Glutamatergic neuron (in vitro differentiated cells): ENCODE measurements around the gene LZTS3. TPM values are rescaled to one million over a fixed set of nuclear protein-coding genes. Genes with fewer than 3 reads are reported as not detected.

Experiments
- DNase-seq: peaks from one replicate; pipeline ENCODE4 v3.0.0; 2022
- H3K27ac Mint-ChIP-seq: one replicate; pipeline ENCODE4 v1.8.0; 2020; ENCODE audit warnings: mild to moderate bottlenecking, mixed read lengths, inconsistent platforms; ENCODE audit not compliant: unreplicated experiment
- H3K27me3 Mint-ChIP-seq: one replicate; pipeline ENCODE4 v1.8.0; 2020; ENCODE audit warnings: mild to moderate bottlenecking, moderate library complexity, mixed read lengths, inconsistent platforms; ENCODE audit not compliant: unreplicated experiment
- H3K36me3 Mint-ChIP-seq: one replicate; pipeline ENCODE4 v1.8.0; 2020; ENCODE audit warnings: mild to moderate bottlenecking, mixed read lengths, inconsistent platforms; ENCODE audit not compliant: unreplicated experiment
- H3K4me1 Mint-ChIP-seq: one replicate; pipeline ENCODE4 v1.8.0; 2020; ENCODE audit warnings: mild to moderate bottlenecking, low read depth, mixed read lengths, inconsistent platforms; ENCODE audit not compliant: unreplicated experiment
- H3K4me3 Mint-ChIP-seq: one replicate; pipeline ENCODE4 v1.8.0; 2020; ENCODE audit warnings: mild to moderate bottlenecking, mixed read lengths, inconsistent platforms; ENCODE audit not compliant: unreplicated experiment
- H3K9me3 Mint-ChIP-seq: one replicate; pipeline ENCODE4 v1.8.0; 2020; ENCODE audit warnings: mild to moderate bottlenecking, moderate library complexity, mixed read lengths, inconsistent platforms; ENCODE audit not compliant: unreplicated experiment
- CTCF ChIP-seq: fragments of 200-600 bp; sonication (generic); IDR thresholded peaks from one replicate; pipeline ENCODE4 v1.5.0; 2021; ENCODE audit not compliant: partially characterized antibody, unreplicated experiment
- total RNA-seq: library from RNA; stranded (reverse); fragmentation: NEBNext Ultra II Directional; extraction: Animal tissue kit (Norgen Biotek cat#: 25700); gene quantifications from one replicate; pipeline ENCODE4 v1.2.1, GENCODE V29; 2021; ENCODE audit not compliant: unreplicated experiment

LZTS3 gene
- total RNA-seq, 1 donor from 2014 or later, result 56.8 TPM

GRCh38 chr20:3194617-3195280 lies 21.4 kb upstream of the LZTS3 start:
- Mint-ChIP-seq H3K4me1 (peaks cover 2% of the 10 kb centered on the region), H3K36me3 (peaks cover 15% of the 10 kb centered on the region), H3K27ac (no peak overlapping the region), H3K9me3 (peaks cover 11% of the 10 kb centered on the region), H3K4me3 (no peak overlapping the region), H3K27me3 (peaks cover 5% of the 10 kb centered on the region)
- TF ChIP-seq CTCF, result no peak
- DNase-seq, result no peak

- H3K4me3 Mint-ChIP-seq, result no peak overlapping the region
- peaks cover 7% of the 10 kb centered on the region for H3K27me3 Mint-ChIP-seq
- H3K27ac Mint-ChIP-seq, result no peak overlapping the region
- peaks cover 15% of the 10 kb centered on the region for H3K36me3 Mint-ChIP-seq
- peaks cover 11% of the 10 kb centered on the region for H3K9me3 Mint-ChIP-seq
- TF ChIP-seq CTCF, result no peak
- H3K4me1 Mint-ChIP-seq, result peaks cover 6% of the 10 kb centered on the region
- DNase-seq, result no peak
Observed at GRCh38 chr20:3193806-3194616, 20.7 kb upstream of the LZTS3 start.

GRCh38 chr20:3192226-3193015 lies 19.1 kb upstream of the LZTS3 start:
- TF ChIP-seq CTCF, result no peak
- H3K36me3 Mint-ChIP-seq, result peaks cover 15% of the 10 kb centered on the region

GRCh38 chr20:3190681-3191111 lies 17.3 kb upstream of the LZTS3 start:
- H3K27me3 Mint-ChIP-seq, result peaks cover 4% of the 10 kb centered on the region
- DNase-seq, result no peak

More at GRCh38 chr20:3192226-3193015, 19.1 kb upstream of the LZTS3 start:
- Mint-ChIP-seq H3K27ac (no peak overlapping the region), H3K27me3 (peaks cover 7% of the 10 kb centered on the region), H3K4me1 (peaks cover 6% of the 10 kb centered on the region), H3K4me3 (no peak overlapping the region), H3K9me3 (peaks cover 11% of the 10 kb centered on the region)
- no peak for DNase-seq

More at GRCh38 chr20:3190681-3191111, 17.3 kb upstream of the LZTS3 start:
- peaks cover 11% of the 10 kb centered on the region for H3K36me3 Mint-ChIP-seq
- no peak overlapping the region for H3K4me3 Mint-ChIP-seq
- no peak for TF ChIP-seq CTCF
- peaks cover 11% of the 10 kb centered on the region for H3K9me3 Mint-ChIP-seq
- peaks cover 6% of the 10 kb centered on the region for H3K4me1 Mint-ChIP-seq
- H3K27ac Mint-ChIP-seq, result no peak overlapping the region
